Thyroid gland (tissue), 4 donors: Measurements from ENCODE around the gene DDRGK1.

Experiments
- POLR2A ChIP-seq, 2 donors: fragments of 450-650 bp; IDR thresholded peaks; one replicate each; pipeline ENCODE4 v1.6.1; 2017; ENCODE audit warnings: antibody characterized with exemption in 2 of 2, mild to moderate bottlenecking in 2 of 2, moderate library complexity in 1 of 2
- TF ChIP-seq, protein P1 (sequence below), 6 experiments: fragments of 200-600 bp in 3 of 6; fragments of 450-650 bp in 3 of 6; sonication (generic) in 3 of 6; IDR thresholded peaks; one replicate each; pipeline ENCODE4 v1.5.1; 2016 to 2019; ENCODE audit warnings: antibody characterized with exemption in 6 of 6, mild to moderate bottlenecking in 2 of 6, inconsistent platforms in 1 of 6, moderate library complexity in 1 of 6

GRCh38 chr20:3231889-3232588 lies 27.6 kb upstream of the DDRGK1 start:
- no peak for TF ChIP-seq POLR2A (IDR thresholded peaks at IDR 0.05)
- TF ChIP-seq, protein P1, sequence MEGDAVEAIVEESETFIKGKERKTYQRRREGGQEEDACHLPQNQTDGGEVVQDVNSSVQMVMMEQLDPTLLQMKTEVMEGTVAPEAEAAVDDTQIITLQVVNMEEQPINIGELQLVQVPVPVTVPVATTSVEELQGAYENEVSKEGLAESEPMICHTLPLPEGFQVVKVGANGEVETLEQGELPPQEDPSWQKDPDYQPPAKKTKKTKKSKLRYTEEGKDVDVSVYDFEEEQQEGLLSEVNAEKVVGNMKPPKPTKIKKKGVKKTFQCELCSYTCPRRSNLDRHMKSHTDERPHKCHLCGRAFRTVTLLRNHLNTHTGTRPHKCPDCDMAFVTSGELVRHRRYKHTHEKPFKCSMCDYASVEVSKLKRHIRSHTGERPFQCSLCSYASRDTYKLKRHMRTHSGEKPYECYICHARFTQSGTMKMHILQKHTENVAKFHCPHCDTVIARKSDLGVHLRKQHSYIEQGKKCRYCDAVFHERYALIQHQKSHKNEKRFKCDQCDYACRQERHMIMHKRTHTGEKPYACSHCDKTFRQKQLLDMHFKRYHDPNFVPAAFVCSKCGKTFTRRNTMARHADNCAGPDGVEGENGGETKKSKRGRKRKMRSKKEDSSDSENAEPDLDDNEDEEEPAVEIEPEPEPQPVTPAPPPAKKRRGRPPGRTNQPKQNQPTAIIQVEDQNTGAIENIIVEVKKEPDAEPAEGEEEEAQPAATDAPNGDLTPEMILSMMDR (IDR thresholded peaks at IDR 0.05): no peak
